ENCODE results near the gene AP2A1. TPM values are rescaled to one million over a fixed set of nuclear protein-coding genes. Genes with fewer than 3 reads are reported as not detected.
"Not testable (repeated sequence)": the region's sequence is repeated elsewhere in the genome, so short reads cannot be mapped to it uniquely, and the experiment has no call there.

AP2A1 gene
- polyA plus RNA-seq, 1 experiment: 59.1 TPM

- POLR2A ChIA-PET: interaction anchor here (1.0 to 1.2 kb wide), 3 partner anchors 40 to 55 kb away, joined by 3 to 7 read pairs (median 3); no protein-coding TSS in a partner anchor
- DNase-seq (ENCODE audit: low read depth, low spot score): no peak
These were observed 47.2 kb downstream of the AP2A1 start for GRCh38 chr19:49814010-49814409.

GRCh38 chr19:49816590-49816989 lies 49.8 kb downstream of the AP2A1 start:
- POLR2A ChIA-PET: no interaction called here
- no peaks in the 10 kb centered on the region; the same call in 1 of the 2 replicates for H3K9me3 ChIP-seq (ENCODE audit: control insufficient read depth, insufficient read depth, low read length)
- H3K27ac ChIP-seq (ENCODE audit: low read depth, low read length): peak overlapping the region; percentile 32
- DNase-seq (ENCODE audit: low read depth, low spot score): no peak
- H3K4me3 ChIP-seq (ENCODE audit: low read depth, low read length): no peak overlapping the region; the same call in 1 of the 2 replicates
- no peak for TF ChIP-seq CTCF (IDR thresholded peaks at IDR 0.05; ENCODE audit: low read depth, low read length)
- CTCF ChIA-PET: no interaction called here
- no peaks in the 10 kb centered on the region for H3K27me3 ChIP-seq (ENCODE audit: control insufficient read depth, insufficient read depth, low read length)

More at GRCh38 chr19:49814010-49814409, 47.2 kb downstream of the AP2A1 start:
- Histone ChIP-seq H3K9me3 (ENCODE audit: control insufficient read depth, insufficient read depth, low read length) (no peaks in the 10 kb centered on the region; the same call in 1 of the 2 replicates), H3K27ac (ENCODE audit: low read depth, low read length) (no peak overlapping the region), H3K4me3 (ENCODE audit: low read depth, low read length) (peak overlapping the region; percentile 90; the same call in 1 of the 2 replicates), H3K27me3 (ENCODE audit: control insufficient read depth, insufficient read depth, low read length) (no peaks in the 10 kb centered on the region)
- CTCF ChIA-PET: no interaction called here
- no peak for TF ChIP-seq CTCF (IDR thresholded peaks at IDR 0.05; ENCODE audit: low read depth, low read length)

- CTCF ChIA-PET: interaction anchor here (0.5 to 0.6 kb wide), 2 partner anchors 306 to 907 kb away, joined by 3 to 4 read pairs; no protein-coding TSS in a partner anchor
- peak; percentile 55 for DNase-seq (ENCODE audit: low read depth, low spot score)
- Histone ChIP-seq H3K27me3 (ENCODE audit: control insufficient read depth, insufficient read depth, low read length) (no peaks in the 10 kb centered on the region), H3K27ac (ENCODE audit: low read depth, low read length) (peak within 1 kb of the TSS; percentile 94), H3K4me3 (ENCODE audit: low read depth, low read length) (peak within 1 kb of the TSS; percentile 99), H3K9me3 (ENCODE audit: control insufficient read depth, insufficient read depth, low read length) (no peaks in the 10 kb centered on the region; the same call in 1 of the 2 replicates)
- POLR2A ChIA-PET: interaction anchor here (1.1 kb wide), 1 partner anchor 59 kb away, joined by 4 read pairs; the partner anchor contains the start of genes AKT1S1 and TBC1D17
- peak; percentile 27 for TF ChIP-seq CTCF (IDR thresholded peaks at IDR 0.05; ENCODE audit: low read depth, low read length)
These were observed 51.3 kb downstream of the AP2A1 start, which contains the start of gene MED25 for GRCh38 chr19:49817964-49818648. MED25 (plus strand) TSS chr19:49818289; CDS start chr19:49818342, 53 bp downstream.

GRCh38 chr19:49818649-49819370 lies 52.0 kb downstream of the AP2A1 start:
- CTCF ChIA-PET: interaction anchor here (1.0 kb wide), 1 partner anchor 11 kb away, joined by 3 read pairs; no protein-coding TSS in a partner anchor
- Histone ChIP-seq H3K27ac (ENCODE audit: low read depth, low read length) (peak overlapping the region; percentile 21), H3K27me3 (ENCODE audit: control insufficient read depth, insufficient read depth, low read length) (no peaks in the 10 kb centered on the region), H3K9me3 (ENCODE audit: control insufficient read depth, insufficient read depth, low read length) (no peaks in the 10 kb centered on the region; the same call in 1 of the 2 replicates), H3K4me3 (ENCODE audit: low read depth, low read length) (peak overlapping the region; percentile 99)
- TF ChIP-seq CTCF (IDR thresholded peaks at IDR 0.05; ENCODE audit: low read depth, low read length): no peak
- POLR2A ChIA-PET: interaction anchor here (1.1 kb wide), 1 partner anchor 59 kb away, joined by 4 read pairs; the partner anchor contains the start of genes AKT1S1 and TBC1D17
- DNase-seq (ENCODE audit: low read depth, low spot score): no peak

GRCh38 chr19:49819452-49820115 lies 52.8 kb downstream of the AP2A1 start:
- POLR2A ChIA-PET: interaction anchor here (0.6 kb wide), 1 partner anchor 58 kb away, joined by 3 read pairs; the partner anchor contains the start of gene TBC1D17
- CTCF ChIA-PET: interaction anchor here (0.7 to 1.0 kb wide), 2 partner anchors 12 to 137 kb away, joined by 3 to 4 read pairs; no protein-coding TSS in a partner anchor

More at GRCh38 chr19:49819452-49820115, 52.8 kb downstream of the AP2A1 start:
- not testable (repeated sequence) for H3K9me3 ChIP-seq (ENCODE audit: control insufficient read depth, insufficient read depth, low read length); DNase-seq (ENCODE audit: low read depth, low spot score); H3K27me3 ChIP-seq (ENCODE audit: control insufficient read depth, insufficient read depth, low read length); H3K27ac ChIP-seq (ENCODE audit: low read depth, low read length)
- H3K4me3 ChIP-seq (ENCODE audit: low read depth, low read length): peak overlapping the region; percentile 99
